UCSD-AML1 (cell line): ENCODE measurements around the gene ANAPC16.
"Not testable (repeated sequence)": the region's sequence is repeated elsewhere in the genome, so short reads cannot be mapped to it uniquely, and the experiment has no call there.

Source experiments
- DNase-seq: peaks from one replicate; lab custom pipeline; 2025; ENCODE audit not compliant: unreplicated experiment; lab: John Stamatoyannopoulos, UW

ANAPC16 gene

GRCh38 chr10:72277340-72277995 lies 61.7 kb downstream of the ANAPC16 start:
- no peak for DNase-seq

GRCh38 chr10:72277996-72278667 lies 62.3 kb downstream of the ANAPC16 start:
- no peak for DNase-seq

- no peak for DNase-seq
These were observed 63.0 kb downstream of the ANAPC16 start for GRCh38 chr10:72278668-72279393.

DNA sequence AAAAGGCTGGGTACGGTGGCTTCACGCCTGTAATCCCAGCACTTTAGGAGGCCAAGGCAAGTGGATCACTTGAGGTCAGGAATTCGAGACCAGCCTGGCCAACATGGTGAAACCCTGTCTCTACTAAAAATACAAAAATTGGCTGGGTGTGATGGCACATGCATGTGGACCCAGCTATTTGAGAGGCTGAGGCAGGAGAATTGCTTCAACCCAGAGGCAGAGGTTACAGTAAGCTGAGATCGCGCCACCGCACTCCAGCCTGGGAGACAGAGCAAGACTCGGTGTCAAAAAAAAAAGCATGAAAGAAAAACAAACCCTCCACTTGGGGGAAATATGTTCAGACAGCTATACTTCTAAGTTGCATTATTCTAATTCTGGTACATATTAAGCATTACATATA lies 63.8 kb downstream of the ANAPC16 start:
- not testable (repeated sequence) for DNase-seq

DNA sequence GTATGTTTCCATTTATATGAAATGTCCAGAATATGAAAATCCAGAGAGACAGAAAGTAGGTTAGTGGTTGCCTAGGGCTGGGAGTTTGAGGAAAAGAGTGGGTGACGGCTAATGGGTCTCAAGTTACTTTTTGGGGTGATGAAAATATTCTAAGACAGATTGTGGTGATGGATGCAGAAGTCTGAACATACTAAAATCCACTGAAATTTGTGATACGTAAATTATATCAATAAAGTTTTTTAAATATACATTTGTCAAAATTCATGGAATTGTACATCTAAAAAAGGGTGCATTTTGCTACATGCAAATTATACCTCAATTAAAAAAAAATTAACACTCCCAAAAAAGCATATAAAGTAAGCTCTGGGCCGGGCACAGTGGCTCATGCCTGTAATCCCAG lies 67.3 kb downstream of the ANAPC16 start:
- DNase-seq, result no peak
